Lower lobe of right lung (tissue), 2 donors: ENCODE measurements around the gene YWHAB. TPM values are rescaled to one million over a fixed set of nuclear protein-coding genes. Genes with fewer than 3 reads are reported as not detected.

Experiments used
- ATAC-seq, 2 donors: fragments of 200-7000 bp; cut with Tn5 transposase; one replicate each; pipeline ENCODE4 v1.9.1; 2020 to 2022; ENCODE audit warnings: mild to moderate bottlenecking in 2 of 2, moderate library complexity in 2 of 2
- DNase-seq: peaks from one replicate; pipeline ENCODE4 v3.0.0-alpha.2; 2020
- H3K27ac ChIP-seq: fragments of 200-600 bp; one replicate; pipeline ENCODE4 v1.8.0; 2022
- H3K27me3 ChIP-seq: fragments of 200-600 bp; one replicate; pipeline ENCODE4 v1.8.0; 2022; ENCODE audit warnings: low read depth
- H3K36me3 ChIP-seq: fragments of 200-600 bp; one replicate; pipeline ENCODE4 v1.8.0; 2022; ENCODE audit warnings: mild to moderate bottlenecking
- H3K4me1 ChIP-seq: fragments of 200-600 bp; one replicate; pipeline ENCODE4 v1.8.0; 2022
- H3K4me3 ChIP-seq: fragments of 200-600 bp; one replicate; pipeline ENCODE4 v1.8.0; 2022; ENCODE audit warnings: mild to moderate bottlenecking
- H3K9me3 ChIP-seq: fragments of 200-600 bp; one replicate; pipeline ENCODE4 v1.8.0; 2022
- CTCF ChIP-seq: fragments of 200-600 bp; IDR thresholded peaks from one replicate; pipeline ENCODE4 v1.8.0; 2022; ENCODE audit warnings: antibody characterized with exemption, mild to moderate bottlenecking
- intact Hi-C: fragments of 100-400 bp; cut with DNase I; formaldehyde crosslinking; loops from one replicate; pipeline ENCODE4 v1.11.0; 2022
- long read RNA-seq: library from polyadenylated mRNA; unstranded; transcript quantifications from one replicate; pipeline ENCODE4 v2.0.0, GENCODE V29; 2021
- total RNA-seq: library from RNA; stranded (reverse); fragmentation: NEBNext Ultra II Directional; extraction: Animal tissue kit (Norgen Biotek cat#: 25700); gene quantifications from one replicate; pipeline ENCODE4 v1.2.1, GENCODE V29; 2021
- donor health status: DM: no; HTN: yes; CAD: no; lungs with severe emphysema.

Gene YWHAB
- 193 TPM for total RNA-seq
- long read RNA-seq, transcript YWHAB-202 (7 exons, 3,109 nt), result minor isoform, 73 of 604 reads
- long read RNA-seq, transcript YWHAB-201 (6 exons, 3,049 nt), result major isoform, 402 of 604 reads
- long read RNA-seq, partial matches to known transcripts, result 87 of 604 reads
- long read RNA-seq, other reads (novel, unspliced or antisense), result 42 of 604 reads

GRCh38 chr20:44885392-44886265 lies at the start of gene YWHAB:
YWHAB (plus strand) TSS chr20:44885705; CDS start chr20:44901534, 15,829 bp downstream.
- peaks cover 50% of the 10 kb centered on the region for H3K4me1 ChIP-seq
- intact Hi-C loops, result no loop called here
- ATAC-seq (peak; percentile 99), DNase-seq (peak; percentile 99)
- no peaks in the 10 kb centered on the region for H3K27me3 ChIP-seq
- H3K36me3 ChIP-seq, result peaks cover 3% of the 10 kb centered on the region
- H3K4me3 ChIP-seq, result peak within 1 kb of the TSS; percentile 77
- TF ChIP-seq CTCF, result peak; percentile 41
- H3K9me3 ChIP-seq, result no peaks in the 10 kb centered on the region
- peak within 1 kb of the TSS; percentile 99 for H3K27ac ChIP-seq

- no peak for TF ChIP-seq CTCF
- H3K27me3 ChIP-seq, result peaks cover 10% of the 10 kb centered on the region
- H3K4me3 ChIP-seq, result no peak overlapping the region
- ATAC-seq (no peak), DNase-seq (no peak)
- no peaks in the 10 kb centered on the region for H3K9me3 ChIP-seq
- intact Hi-C loops, result no loop called here
- no peaks in the 10 kb centered on the region for H3K4me1 ChIP-seq
- H3K36me3 ChIP-seq, result no peaks in the 10 kb centered on the region
- H3K27ac ChIP-seq, result no peak overlapping the region
Measured at GRCh38 chr20:44836601-44837120, 48.8 kb upstream of the YWHAB start.

- no peak for TF ChIP-seq CTCF
- intact Hi-C loops, result no loop called here
- ATAC-seq, result no peak
Measured at GRCh38 chr20:44837946-44838345, 47.6 kb upstream of the YWHAB start.

GRCh38 chr20:44838521-44838920 lies 47.0 kb upstream of the YWHAB start:
- no peaks in the 10 kb centered on the region for H3K36me3 ChIP-seq
- H3K4me1 ChIP-seq, result no peaks in the 10 kb centered on the region
- H3K27ac ChIP-seq, result no peak overlapping the region
- no peaks in the 10 kb centered on the region for H3K9me3 ChIP-seq
- TF ChIP-seq CTCF, result no peak
- ATAC-seq (no peak), DNase-seq (no peak)
- H3K4me3 ChIP-seq, result no peak overlapping the region
- intact Hi-C loops, result no loop called here
- H3K27me3 ChIP-seq, result peaks cover 19% of the 10 kb centered on the region

More at GRCh38 chr20:44837946-44838345, 47.6 kb upstream of the YWHAB start:
- peaks cover 14% of the 10 kb centered on the region for H3K27me3 ChIP-seq
- H3K4me3 ChIP-seq, result no peak overlapping the region
- no peak for DNase-seq
- H3K36me3 ChIP-seq, result no peaks in the 10 kb centered on the region
- H3K27ac ChIP-seq, result no peak overlapping the region
- no peaks in the 10 kb centered on the region for H3K4me1 ChIP-seq
- H3K9me3 ChIP-seq, result no peaks in the 10 kb centered on the region

- peaks cover 24% of the 10 kb centered on the region for H3K27me3 ChIP-seq
- H3K9me3 ChIP-seq, result no peaks in the 10 kb centered on the region
- H3K4me1 ChIP-seq, result no peaks in the 10 kb centered on the region
- no peak for TF ChIP-seq CTCF
- H3K36me3 ChIP-seq, result no peaks in the 10 kb centered on the region
- H3K27ac ChIP-seq, result no peak overlapping the region
- no peak overlapping the region for H3K4me3 ChIP-seq
- ATAC-seq (no peak), DNase-seq (no peak)
- intact Hi-C loops, result no loop called here
Measured at GRCh38 chr20:44839481-44839880, 46.0 kb upstream of the YWHAB start.
